Endodermal cell (in vitro differentiated cells): Measurements from ENCODE around the gene UNC5C. TPM values are rescaled to one million over a fixed set of nuclear protein-coding genes. Genes with fewer than 3 reads are reported as not detected.

ENCODE experiments used
- DNase-seq: peaks from one replicate; pipeline ENCODE4 v3.0.0-alpha.2; 2017
- H3K27ac ChIP-seq: 2 replicates; pipeline ENCODE4 v1.5.1; 2013; ENCODE audit warnings: mild to moderate bottlenecking, low read depth, low read length, moderate library complexity
- H3K27me3 ChIP-seq: 2 replicates; pipeline ENCODE4 v1.6.1; 2013; ENCODE audit warnings: mild to moderate bottlenecking, low read length, moderate library complexity; ENCODE audit not compliant: insufficient read depth, control insufficient read depth, poor library complexity, severe bottlenecking
- H3K36me3 ChIP-seq: 2 replicates; pipeline ENCODE4 v1.7.0; 2013; ENCODE audit warnings: mild to moderate bottlenecking, low read length, moderate library complexity; ENCODE audit not compliant: control insufficient read depth, insufficient read depth
- H3K4me1 ChIP-seq: one replicate; pipeline ENCODE4 v1.7.0; 2013; ENCODE audit warnings: low read length; ENCODE audit not compliant: control insufficient read depth, insufficient read depth
- H3K4me3 ChIP-seq: 2 replicates; pipeline ENCODE4 v1.5.1; 2013; ENCODE audit warnings: mild to moderate bottlenecking, low read length, moderate library complexity
- H3K9ac ChIP-seq: 2 replicates; pipeline ENCODE4 v1.6.1; 2013; ENCODE audit warnings: mild to moderate bottlenecking, low read length, moderate library complexity; ENCODE audit not compliant: poor library complexity, severe bottlenecking; ENCODE audit errors: extremely low read depth
- H3K9me3 ChIP-seq: 2 replicates; pipeline ENCODE4 v1.6.1; 2013; ENCODE audit warnings: mild to moderate bottlenecking, low read length, moderate library complexity; ENCODE audit not compliant: control insufficient read depth
- H3K27ac Mint-ChIP-seq: 2 replicates; pipeline ENCODE4 v1.8.0; 2020; ENCODE audit warnings: mixed read lengths
- H3K27me3 Mint-ChIP-seq: 2 replicates; pipeline ENCODE4 v1.8.0; 2021; ENCODE audit warnings: mild to moderate bottlenecking, mixed read lengths; ENCODE audit not compliant: insufficient read depth
- H3K36me3 Mint-ChIP-seq: 2 replicates; pipeline ENCODE4 v1.8.0; 2020; ENCODE audit warnings: low read depth, mixed read lengths
- H3K4me1 Mint-ChIP-seq: 2 replicates; pipeline ENCODE4 v1.8.0; 2020; ENCODE audit warnings: mixed read lengths
- H3K4me3 Mint-ChIP-seq: 2 replicates; pipeline ENCODE4 v1.8.0; 2020; ENCODE audit warnings: mild to moderate bottlenecking, moderate library complexity, mixed read lengths
- H3K9me3 Mint-ChIP-seq: 2 replicates; pipeline ENCODE4 v1.8.0; 2020; ENCODE audit warnings: mild to moderate bottlenecking, mixed read lengths
- WGBS, 2 experiments: methylation state at CpG; one replicate each; pipeline versions ENCODE4 v1.1.5 to v1.1.7; 2013; ENCODE audit warnings: missing lambda C conversion rate in 2 of 2, mixed read lengths in 1 of 2; ENCODE audit not compliant: insufficient coverage in 1 of 2, insufficient read length in 1 of 2; 5-methylcytosine and 5-hydroxymethylcytosine counted together
- total RNA-seq, 2 donors: library from RNA; stranded (reverse); fragmentation: NEBNext Ultra II Directional in 1 of 2; extraction: Animal tissue kit (Norgen Biotek cat#: 25700) in 1 of 2; gene quantifications; 2 replicates in 1 of 2; 3 replicates in 1 of 2; pipeline ENCODE4 v1.2.1, GENCODE V29; 2021
- TF ChIP-seq, protein P1 (sequence below): fragments of 200-600 bp; sonication (generic); conservative IDR thresholded peaks from 2 replicates; pipeline ENCODE4 v1.5.0; 2021; ENCODE audit warnings: antibody characterized with exemption, mild to moderate bottlenecking

The UNC5C gene
- total RNA-seq, 2 donors from 2014 or later: 2.0 to 7.2 TPM

DNA sequence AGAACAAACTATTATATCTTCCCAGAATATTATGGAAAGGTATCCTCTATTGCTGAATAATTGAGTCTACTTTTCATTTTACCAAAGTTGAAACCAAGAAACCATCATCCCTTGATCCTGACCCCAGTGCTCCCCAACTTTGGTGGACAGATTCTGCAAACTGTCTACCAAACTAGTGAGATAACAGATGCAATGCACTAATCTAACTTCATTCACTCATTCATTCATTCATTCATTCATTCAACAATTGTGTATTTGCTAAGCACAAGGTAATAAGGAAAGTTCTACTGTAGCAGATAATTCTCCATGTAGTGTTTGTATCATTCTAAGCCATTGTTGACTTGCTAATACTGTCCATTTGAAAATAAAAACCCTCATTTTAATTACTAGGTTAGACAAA, 150.6 kb downstream of the UNC5C start:
- Mint-ChIP-seq H3K27ac (no peak overlapping the region), H3K36me3 (no peaks in the 10 kb centered on the region), H3K4me3 (no peak overlapping the region), H3K4me1 (peaks cover 45% of the 10 kb centered on the region), H3K27me3 (no peaks in the 10 kb centered on the region), H3K9me3 (no peaks in the 10 kb centered on the region)
- Histone ChIP-seq H3K9me3 (no peaks in the 10 kb centered on the region), H3K36me3 (no peaks in the 10 kb centered on the region), H3K4me3 (no peak overlapping the region), H3K4me1 (peaks cover 11% of the 10 kb centered on the region), H3K9ac (no peak overlapping the region), H3K27me3 (no peaks in the 10 kb centered on the region), H3K27ac (no peak overlapping the region)
- TF ChIP-seq, protein P1, sequence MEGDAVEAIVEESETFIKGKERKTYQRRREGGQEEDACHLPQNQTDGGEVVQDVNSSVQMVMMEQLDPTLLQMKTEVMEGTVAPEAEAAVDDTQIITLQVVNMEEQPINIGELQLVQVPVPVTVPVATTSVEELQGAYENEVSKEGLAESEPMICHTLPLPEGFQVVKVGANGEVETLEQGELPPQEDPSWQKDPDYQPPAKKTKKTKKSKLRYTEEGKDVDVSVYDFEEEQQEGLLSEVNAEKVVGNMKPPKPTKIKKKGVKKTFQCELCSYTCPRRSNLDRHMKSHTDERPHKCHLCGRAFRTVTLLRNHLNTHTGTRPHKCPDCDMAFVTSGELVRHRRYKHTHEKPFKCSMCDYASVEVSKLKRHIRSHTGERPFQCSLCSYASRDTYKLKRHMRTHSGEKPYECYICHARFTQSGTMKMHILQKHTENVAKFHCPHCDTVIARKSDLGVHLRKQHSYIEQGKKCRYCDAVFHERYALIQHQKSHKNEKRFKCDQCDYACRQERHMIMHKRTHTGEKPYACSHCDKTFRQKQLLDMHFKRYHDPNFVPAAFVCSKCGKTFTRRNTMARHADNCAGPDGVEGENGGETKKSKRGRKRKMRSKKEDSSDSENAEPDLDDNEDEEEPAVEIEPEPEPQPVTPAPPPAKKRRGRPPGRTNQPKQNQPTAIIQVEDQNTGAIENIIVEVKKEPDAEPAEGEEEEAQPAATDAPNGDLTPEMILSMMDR: no peak
- DNase-seq: no peak

GRCh38 chr4:95394752-95395306, 153.9 kb downstream of the UNC5C start:
- H3K4me3 ChIP-seq: no peak overlapping the region
- 91% methylated on average over 1 of the region's 2 CpGs; no CpG with 5 or more reads in 1 of the 2 experiments for WGBS, 2 experiments
- no peak overlapping the region for H3K4me3 Mint-ChIP-seq
- no peak overlapping the region for H3K27ac Mint-ChIP-seq
- H3K4me1 ChIP-seq: peaks cover 11% of the 10 kb centered on the region
- no peak overlapping the region for H3K27ac ChIP-seq
- no peaks in the 10 kb centered on the region for H3K9me3 Mint-ChIP-seq
- no peaks in the 10 kb centered on the region for H3K27me3 ChIP-seq
- H3K9ac ChIP-seq: no peak overlapping the region
- no peak for DNase-seq
- no peaks in the 10 kb centered on the region for H3K9me3 ChIP-seq
- H3K27me3 Mint-ChIP-seq: peaks cover 14% of the 10 kb centered on the region
- peaks cover 39% of the 10 kb centered on the region for H3K4me1 Mint-ChIP-seq
- H3K36me3 ChIP-seq: no peaks in the 10 kb centered on the region
- H3K36me3 Mint-ChIP-seq: no peaks in the 10 kb centered on the region
- TF ChIP-seq, protein P1: no peak

DNA sequence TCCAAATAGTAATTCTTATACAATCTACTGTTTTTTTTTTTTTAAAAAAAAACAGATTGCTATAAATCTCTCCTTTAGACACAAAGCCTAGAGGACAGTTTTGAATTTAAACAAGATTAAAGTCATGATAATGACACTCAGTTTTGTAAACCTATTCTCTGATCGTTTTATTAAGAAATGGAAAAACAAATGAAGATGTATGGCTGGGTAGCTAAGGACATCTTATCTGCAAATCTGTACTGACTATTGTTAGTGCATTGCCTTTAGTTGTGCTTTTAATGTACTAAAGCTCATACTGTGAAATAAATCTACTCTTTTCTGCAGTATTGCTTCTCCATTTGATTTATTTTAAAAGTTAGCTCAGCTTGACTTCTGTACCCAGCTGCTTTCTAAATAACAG, 155.0 kb downstream of the UNC5C start:
- Mint-ChIP-seq H3K4me1 (peaks cover 29% of the 10 kb centered on the region), H3K9me3 (no peaks in the 10 kb centered on the region), H3K27ac (no peak overlapping the region), H3K36me3 (no peaks in the 10 kb centered on the region), H3K27me3 (peaks cover 15% of the 10 kb centered on the region), H3K4me3 (no peak overlapping the region)
- no peaks in the 10 kb centered on the region for H3K36me3 ChIP-seq
- H3K27me3 ChIP-seq: no peaks in the 10 kb centered on the region
- H3K9me3 ChIP-seq: no peaks in the 10 kb centered on the region
- 92% methylated on average over 1 of the region's 1 CpG; no CpG with 5 or more reads in 1 of the 2 experiments for WGBS, 2 experiments
- H3K27ac ChIP-seq: no peak overlapping the region
- H3K4me1 ChIP-seq: peaks cover 8% of the 10 kb centered on the region
- no peak overlapping the region for H3K4me3 ChIP-seq
- TF ChIP-seq, protein P1: no peak
- DNase-seq: no peak
- no peak overlapping the region for H3K9ac ChIP-seq
